IPS-18c (cell line): Measurements from ENCODE around the gene RPL10.

ENCODE experiments used
- H3K4me3 ChIP-seq: 2 replicates; pipeline ENCODE4 v1.7.0; 2013; ENCODE audit warnings: low read depth, mild to moderate bottlenecking, low read length, moderate library complexity; ENCODE audit not compliant: insufficient read depth
- H3K9me3 ChIP-seq: one replicate; pipeline ENCODE4 v1.6.1; 2013; ENCODE audit warnings: mild to moderate bottlenecking, low read length, moderate library complexity; ENCODE audit not compliant: control insufficient read depth, insufficient read depth

RPL10 gene

GRCh38 chrX:154443992-154444754 is 46.0 kb downstream of the RPL10 start, which contains the start of gene FAM50A:
FAM50A (plus strand) TSS chrX:154444141; CDS start chrX:154444236, 95 bp downstream.
- H3K4me3 ChIP-seq: peak within 1 kb of the TSS; percentile 55
- peaks cover 9% of the 10 kb centered on the region for H3K9me3 ChIP-seq

GRCh38 chrX:154444755-154445246 is 46.6 kb downstream of the RPL10 start:
- peaks cover 9% of the 10 kb centered on the region for H3K9me3 ChIP-seq
- peak overlapping the region; percentile 55 for H3K4me3 ChIP-seq

GRCh38 chrX:154445776-154446175 is 47.6 kb downstream of the RPL10 start:
- Histone ChIP-seq H3K4me3 (no peak overlapping the region), H3K9me3 (peaks cover 12% of the 10 kb centered on the region)

GRCh38 chrX:154446430-154446829 is 48.3 kb downstream of the RPL10 start:
- H3K9me3 ChIP-seq: peaks cover 14% of the 10 kb centered on the region
- no peak overlapping the region for H3K4me3 ChIP-seq

- Histone ChIP-seq H3K4me3 (no peak overlapping the region), H3K9me3 (peaks cover 12% of the 10 kb centered on the region)
Measured at GRCh38 chrX:154448484-154448883, 50.3 kb downstream of the RPL10 start.

GRCh38 chrX:154449618-154450017 is 51.4 kb downstream of the RPL10 start:
- H3K9me3 ChIP-seq: peaks cover 12% of the 10 kb centered on the region
- H3K4me3 ChIP-seq: no peak overlapping the region

- no peak overlapping the region for H3K4me3 ChIP-seq
- peaks cover 17% of the 10 kb centered on the region for H3K9me3 ChIP-seq
Measured at GRCh38 chrX:154450312-154450711, 52.1 kb downstream of the RPL10 start.
